HG03520 (cell line): ENCODE measurements around the gene PCNX2.

Experiments
- ATAC-seq: cut with Tn5 transposase; IDR thresholded peaks from one replicate; pipeline ENCODE4 v1.9.1; 2021; ENCODE audit warnings: mild to moderate bottlenecking, moderate library complexity; ENCODE audit not compliant: unreplicated experiment

PCNX2 gene

GRCh38 chr1:232973652-232974611, 321.6 kb downstream of the PCNX2 start:
- no peak for ATAC-seq

GRCh38 chr1:232970508-232970907, 325.0 kb downstream of the PCNX2 start:
- ATAC-seq, result no peak

DNA sequence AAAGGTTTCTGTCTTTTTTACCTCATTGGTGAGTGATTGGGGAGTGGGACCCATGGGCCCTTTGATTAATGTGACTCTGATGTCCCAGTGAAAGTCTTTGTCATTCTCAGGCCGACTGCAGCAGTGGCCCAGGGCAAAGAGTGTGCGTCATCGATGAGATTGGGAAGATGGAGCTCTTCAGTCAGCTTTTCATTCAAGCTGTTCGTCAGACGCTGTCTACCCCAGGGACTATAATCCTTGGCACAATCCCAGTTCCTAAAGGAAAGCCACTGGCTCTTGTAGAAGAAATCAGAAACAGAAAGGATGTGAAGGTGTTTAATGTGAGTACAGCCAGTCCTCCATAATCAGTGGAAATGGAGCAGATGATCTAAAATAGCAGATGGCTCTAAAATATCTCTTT, 325.7 kb downstream of the PCNX2 start:
- no peak for ATAC-seq

DNA sequence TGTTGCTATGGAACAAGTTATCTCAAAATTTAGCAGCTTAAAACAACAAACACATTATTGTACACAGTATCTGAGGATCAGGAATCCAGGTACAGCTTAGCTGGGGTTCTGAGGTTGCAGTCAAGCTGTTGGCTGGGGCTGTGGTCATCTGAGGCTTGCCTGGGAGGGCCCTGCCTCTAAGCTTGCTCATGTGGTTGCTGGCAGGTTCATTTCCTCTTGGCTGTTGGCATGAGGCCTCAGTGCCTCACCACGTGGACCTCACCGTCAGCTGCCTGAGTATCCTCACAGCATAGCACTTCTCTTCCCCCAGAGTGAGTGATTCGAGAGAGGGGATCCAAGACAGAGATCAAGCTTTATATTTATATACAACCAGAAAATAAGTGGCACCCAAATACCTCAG, 326.6 kb downstream of the PCNX2 start:
- ATAC-seq, result no peak

GRCh38 chr1:232968391-232968790, 327.1 kb downstream of the PCNX2 start:
- no peak for ATAC-seq

DNA sequence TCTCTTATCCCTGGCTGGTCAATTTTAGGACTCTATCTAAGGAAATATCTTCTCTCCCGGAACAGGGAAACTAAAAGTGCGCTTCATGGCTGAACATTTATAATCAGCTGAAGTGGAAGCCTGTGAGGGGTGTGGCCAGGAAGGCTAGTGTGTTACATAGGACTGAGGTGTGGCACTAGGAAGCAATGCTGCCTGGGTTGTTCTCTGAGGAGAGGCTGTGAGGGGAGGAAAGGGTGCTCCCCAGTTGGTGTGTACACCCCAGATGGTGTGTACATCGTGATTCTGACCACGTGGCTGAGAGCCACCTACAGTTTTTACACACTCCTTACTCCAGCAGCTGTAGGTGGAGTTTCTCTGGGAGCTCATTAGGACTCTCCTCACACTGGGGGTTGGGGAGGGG, 328.9 kb downstream of the PCNX2 start:
- no peak for ATAC-seq

DNA sequence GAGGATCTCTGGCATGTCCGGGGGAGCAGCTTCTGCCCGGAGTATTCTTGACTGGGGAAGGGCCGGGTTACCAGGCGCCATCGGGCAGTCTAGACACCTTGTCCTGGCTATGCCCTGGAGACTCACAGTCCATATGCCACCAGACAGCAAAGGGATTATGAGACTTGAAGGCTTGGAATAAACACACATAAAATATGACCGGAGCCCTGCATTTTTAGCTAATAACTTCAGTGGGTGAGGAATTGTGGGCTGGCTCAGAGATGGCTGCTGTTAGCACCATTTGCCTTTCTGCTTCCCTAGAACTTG, 329.7 kb downstream of the PCNX2 start:
- no peak for ATAC-seq

DNA sequence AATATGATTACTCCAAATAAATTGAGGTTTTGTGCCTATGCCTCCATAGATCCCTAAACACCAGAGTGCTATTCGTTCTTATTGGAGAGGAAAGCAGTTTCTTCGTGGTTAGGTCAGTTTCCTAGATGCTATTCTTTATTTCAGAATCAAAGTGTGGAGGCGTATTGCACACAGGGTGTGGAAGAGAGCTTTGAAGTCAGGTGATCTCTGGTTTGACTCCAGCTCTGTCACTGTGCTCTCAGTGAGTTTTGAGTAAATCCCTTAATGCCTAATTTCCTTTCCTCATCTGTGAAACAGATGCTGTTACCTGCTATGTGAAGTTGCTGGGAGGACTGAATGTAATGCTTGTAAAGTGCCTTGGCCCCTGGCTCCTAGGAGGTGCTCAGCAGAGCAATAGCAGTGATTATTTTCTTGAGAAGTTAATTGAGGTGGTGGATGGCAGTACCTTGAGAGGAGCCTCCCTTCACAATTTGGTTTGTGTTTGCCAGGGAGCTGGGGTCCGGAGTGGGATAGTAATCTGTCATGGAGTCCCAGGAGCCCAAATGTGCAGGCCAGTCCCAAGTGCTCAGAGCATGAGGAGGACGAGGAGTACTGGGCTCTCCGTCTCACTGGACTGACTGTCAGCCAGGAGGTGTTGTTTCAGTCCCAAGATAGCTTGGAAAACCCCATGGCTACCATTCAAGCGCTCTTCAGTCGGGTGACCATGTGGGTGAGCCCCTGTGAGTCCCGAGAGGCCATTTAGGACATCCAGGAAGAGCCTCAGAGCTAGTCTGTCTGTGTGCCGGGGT, 330.2 kb downstream of the PCNX2 start:
- ATAC-seq, result no peak

DNA sequence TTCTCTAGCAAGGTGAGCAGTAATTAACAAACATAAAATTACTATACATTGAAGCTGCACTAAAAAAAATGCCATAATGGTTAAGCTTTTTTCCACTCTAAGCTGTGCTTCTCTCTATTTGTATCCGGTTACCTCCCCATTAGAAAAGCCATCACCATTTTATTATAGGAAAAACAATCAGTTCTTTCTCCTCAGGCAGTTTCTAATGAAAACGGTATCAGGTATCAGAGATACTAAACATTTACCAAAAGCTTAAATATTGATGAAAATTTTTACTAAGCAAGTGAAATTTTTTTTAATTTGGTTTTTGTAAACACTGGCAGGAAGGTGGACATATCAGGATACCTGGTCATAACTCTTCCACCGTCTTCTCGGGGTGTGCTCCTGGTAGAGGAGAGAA, 330.9 kb downstream of the PCNX2 start:
- ATAC-seq, result no peak

DNA sequence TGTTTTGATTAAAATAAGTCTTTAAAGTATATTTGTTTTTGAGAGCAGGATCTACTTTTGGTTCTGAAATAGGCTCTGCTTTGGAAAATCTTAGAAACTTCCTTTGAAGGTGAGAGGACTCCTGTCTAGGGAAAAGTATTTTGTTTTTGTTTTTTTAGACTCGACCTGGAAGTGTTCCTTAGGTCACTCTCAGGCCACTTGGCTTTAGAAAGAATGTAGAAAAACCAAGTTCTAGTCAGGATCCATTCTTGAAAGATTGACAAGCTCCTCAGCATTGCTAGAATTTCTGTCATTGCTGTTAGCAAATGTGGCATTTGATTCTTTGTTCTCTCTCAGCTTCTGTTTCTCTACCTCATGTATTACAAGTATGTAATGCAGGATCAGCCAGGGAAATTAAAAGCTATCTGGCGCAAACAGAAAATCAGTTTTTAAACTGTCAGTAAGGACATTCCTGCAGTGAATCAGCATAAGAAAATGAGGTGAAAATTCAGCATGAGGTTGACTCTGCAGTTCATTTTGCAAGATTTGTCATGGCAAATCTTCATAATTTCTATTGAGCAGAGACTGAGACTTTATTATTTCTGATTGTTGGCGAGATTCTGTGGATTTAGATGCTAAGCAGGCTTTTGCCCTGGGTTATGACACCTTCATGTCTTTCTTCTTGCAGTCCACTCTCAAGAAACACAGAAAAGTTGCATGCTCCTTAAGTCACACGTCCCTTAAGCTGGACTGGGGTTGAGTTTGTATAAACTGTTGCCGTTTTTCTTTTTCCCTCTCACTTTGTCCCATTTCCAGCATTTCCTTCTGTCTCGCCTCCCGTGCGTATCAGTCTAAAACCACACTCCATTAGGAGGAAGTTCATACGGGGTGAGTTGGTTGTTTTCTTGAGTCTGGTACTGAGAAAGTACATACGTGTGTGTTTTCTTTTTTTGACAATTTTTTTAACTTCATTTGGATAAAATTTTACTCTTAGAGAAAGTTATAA, 332.5 kb downstream of the PCNX2 start:
- no peak for ATAC-seq

- ATAC-seq, result no peak
Measured at GRCh38 chr1:232958067-232958466, 337.5 kb downstream of the PCNX2 start.

DNA sequence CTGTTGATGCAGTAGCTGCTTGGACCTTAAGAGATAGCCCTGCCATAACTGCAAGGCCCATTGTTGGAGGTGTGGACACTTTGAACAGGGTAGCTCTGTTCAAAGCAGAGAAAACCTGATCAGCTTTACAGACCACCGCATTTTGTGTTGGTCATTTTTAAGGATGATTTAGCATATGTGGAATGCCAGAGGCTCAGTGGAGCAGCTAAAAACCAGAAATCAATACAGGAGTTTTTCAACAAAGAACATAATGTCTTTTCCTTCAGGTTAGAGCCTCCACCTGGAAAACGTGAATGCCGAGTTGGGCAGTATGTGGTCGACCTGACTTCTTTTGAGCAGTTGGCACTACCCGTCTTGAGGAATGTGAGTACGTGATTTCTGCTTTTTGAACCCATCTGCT, 339.4 kb downstream of the PCNX2 start:
- no peak for ATAC-seq

- ATAC-seq, result no peak
Measured at GRCh38 chr1:232954594-232955365, 340.7 kb downstream of the PCNX2 start.

DNA sequence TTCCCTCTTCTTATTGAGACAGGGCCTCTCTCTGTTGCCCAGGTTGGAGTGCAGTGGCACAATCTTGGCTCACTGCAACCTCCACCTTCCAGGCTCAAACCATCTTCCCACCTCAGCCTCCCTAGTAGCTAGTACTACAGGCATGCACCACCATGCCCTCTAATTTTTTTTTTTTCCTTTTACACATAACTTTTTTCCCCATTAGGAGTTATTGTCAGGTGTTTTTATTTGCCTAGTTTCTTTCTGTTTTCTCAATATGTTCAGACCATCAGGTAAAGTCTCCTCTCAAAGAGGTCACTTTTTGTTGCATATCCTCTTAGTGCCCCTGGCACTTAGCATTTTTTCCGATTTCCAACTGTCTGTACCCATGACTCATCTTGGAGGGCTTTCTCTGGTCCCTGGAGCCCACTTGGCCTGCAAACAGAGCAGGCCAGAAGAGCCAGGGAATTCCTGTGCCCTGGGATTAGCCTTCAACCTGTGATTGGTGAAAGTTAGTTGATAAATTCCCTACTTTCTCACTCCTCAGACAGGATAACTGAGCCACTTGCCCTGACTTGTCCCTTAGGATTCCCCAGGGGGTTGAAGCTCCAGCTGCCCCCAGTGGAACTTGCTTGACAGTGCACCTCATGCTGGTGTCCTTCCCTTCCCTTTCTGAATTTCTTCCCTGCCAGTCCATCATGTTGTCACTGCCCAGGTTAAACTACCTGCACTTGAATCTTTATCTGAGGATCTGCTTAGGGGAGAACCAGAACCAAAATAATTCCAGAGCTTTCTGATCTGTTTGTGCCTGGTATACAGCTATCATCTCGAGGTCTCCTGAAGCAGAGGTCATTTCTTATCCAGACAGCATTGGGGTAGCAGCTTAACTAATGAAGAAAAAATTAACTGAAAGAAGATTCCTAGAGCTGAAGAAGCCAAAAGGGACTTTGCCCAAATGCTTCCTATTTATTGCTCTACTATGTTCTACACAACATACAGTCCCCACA, 342.7 kb downstream of the PCNX2 start:
- peak; percentile 49 for ATAC-seq

DNA sequence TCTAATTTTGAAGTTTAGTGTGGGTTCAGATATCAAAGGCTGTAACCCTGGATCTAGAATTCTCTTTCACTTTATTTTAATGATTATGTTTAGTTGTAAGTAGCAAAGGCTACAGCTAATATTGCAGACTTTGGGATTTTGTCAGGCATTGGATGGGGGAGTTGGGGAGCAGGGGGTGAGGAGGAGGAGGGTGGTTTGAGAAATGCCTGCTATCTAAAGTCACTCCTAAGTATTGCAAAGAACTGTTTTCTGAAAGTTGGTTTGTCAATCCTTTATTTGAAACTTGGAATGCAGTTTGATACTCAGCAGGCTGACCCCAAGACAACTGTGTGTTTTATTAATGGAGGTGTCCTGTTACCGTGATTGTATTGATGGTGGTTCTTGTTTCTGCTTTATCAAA, 343.9 kb downstream of the PCNX2 start:
- ATAC-seq, result no peak

- ATAC-seq, result no peak
Measured at GRCh38 chr1:232951180-232951579, 344.3 kb downstream of the PCNX2 start.

DNA sequence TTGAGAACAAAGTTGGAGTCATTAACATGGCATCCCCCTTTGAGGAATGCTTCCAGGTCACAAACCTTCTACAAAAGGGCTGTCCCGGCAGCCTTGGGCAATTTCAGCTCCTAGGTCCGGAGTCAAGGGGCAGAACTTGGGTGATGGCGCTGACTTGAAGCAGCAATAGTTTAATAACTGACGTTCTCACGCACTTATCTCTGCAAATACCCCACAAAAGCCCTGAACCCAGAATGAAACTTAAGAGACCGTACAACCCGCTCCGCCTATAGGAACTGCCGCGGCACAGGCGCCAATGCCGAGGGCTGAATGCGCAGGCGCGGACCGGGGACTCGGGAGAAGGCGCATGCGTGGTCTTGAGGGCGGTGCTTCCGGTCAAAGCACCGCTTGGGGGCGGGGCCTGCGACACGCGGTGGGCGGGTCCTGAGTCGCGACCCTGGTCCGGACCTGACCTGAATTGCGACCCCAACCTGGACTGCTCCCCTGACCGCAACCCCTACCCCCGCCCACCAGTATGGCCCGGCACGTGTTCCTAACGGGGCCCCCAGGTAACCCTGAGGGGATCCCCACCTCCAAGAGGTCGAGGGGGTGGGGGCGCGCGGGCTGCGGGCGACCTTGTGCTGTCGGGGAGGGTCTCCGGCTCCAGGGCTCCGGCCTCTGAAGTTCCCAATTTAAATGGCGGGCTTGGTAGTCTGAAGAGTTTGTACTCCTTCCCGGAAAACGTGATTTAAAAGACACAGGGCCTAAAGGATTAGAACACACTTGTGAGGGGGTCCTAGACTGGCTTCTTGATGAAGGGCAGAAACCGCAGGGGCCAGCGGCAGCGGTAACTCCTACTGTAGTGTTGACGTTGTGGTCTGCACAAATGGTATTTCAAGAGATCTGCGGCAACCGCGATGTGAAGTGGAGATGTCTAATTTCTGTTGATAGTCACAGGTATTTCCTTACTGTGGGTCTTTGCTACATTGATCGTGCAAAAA, 345.0 kb downstream of the PCNX2 start, which contains the start of gene NTPCR:
NTPCR (plus strand) TSS at position 415 of the 980 bp plus-strand sequence; CDS start at position 515, 100 bp downstream.
- ATAC-seq, result peak; percentile 82
